HEK293T (cell line): ENCODE results near the gene GSTM5.

ENCODE experiments used
- CTCF ChIA-PET: fragments of 350-600 bp; formaldehyde crosslinking; extraction: SDS; loops from one replicate; lab custom pipeline; 2021; ENCODE audit warnings: antibody characterized with exemption, inconsistent platforms; lab: Yijun Ruan, JAX
- POLR2A ChIA-PET: fragments of 350-600 bp; formaldehyde crosslinking; extraction: SDS; loops from one replicate; lab custom pipeline; 2020; ENCODE audit warnings: antibody characterized with exemption, inconsistent platforms; lab: Yijun Ruan, JAX
- DNase-seq: peaks from one replicate; pipeline ENCODE4 v3.0.0; 2012; ENCODE audit warnings: mixed read lengths; ENCODE audit errors: extremely low spot score
- ARNT ChIP-seq: fragments of 450-650 bp; IDR thresholded peaks from 2 replicates; pipeline ENCODE4 v1.6.1; 2017; ENCODE audit warnings: mild to moderate bottlenecking
- BHLHE40 ChIP-seq: fragments of 450-650 bp; IDR thresholded peaks from 2 replicates; pipeline ENCODE4 v1.6.1; 2016; ENCODE audit warnings: mild to moderate bottlenecking, moderate library complexity, borderline replicate concordance
- CTBP1 ChIP-seq: fragments of 450-650 bp; IDR thresholded peaks from 2 replicates; pipeline ENCODE4 v1.6.1; 2016; ENCODE audit warnings: borderline replicate concordance
- ELF4 ChIP-seq: fragments of 450-650 bp; IDR thresholded peaks from 2 replicates; pipeline ENCODE4 v1.6.1; 2017; ENCODE audit warnings: antibody characterized with exemption
- FOXA1 ChIP-seq: fragments of 450-650 bp; IDR thresholded peaks from 2 replicates; pipeline ENCODE4 v1.6.1; 2016; ENCODE audit warnings: mild to moderate bottlenecking
- FOXK2 ChIP-seq: fragments of 450-650 bp; IDR thresholded peaks from 2 replicates; pipeline ENCODE4 v1.6.1; 2016; ENCODE audit warnings: mild to moderate bottlenecking
- FOXM1 ChIP-seq: fragments of 450-650 bp; IDR thresholded peaks from 2 replicates; pipeline ENCODE4 v1.6.1; 2017; ENCODE audit warnings: mild to moderate bottlenecking, borderline replicate concordance
- HDGF ChIP-seq: fragments of 450-650 bp; IDR thresholded peaks from 2 replicates; pipeline ENCODE4 v1.6.1; 2017; ENCODE audit warnings: antibody characterized with exemption, borderline replicate concordance
- L3MBTL2 ChIP-seq: fragments of 450-650 bp; conservative IDR thresholded peaks from 2 replicates; pipeline ENCODE4 v1.6.1; 2016; ENCODE audit warnings: mild to moderate bottlenecking
- LEF1 ChIP-seq: fragments of 450-650 bp; IDR thresholded peaks from 2 replicates; pipeline ENCODE4 v1.6.1; 2017; ENCODE audit warnings: mild to moderate bottlenecking, borderline replicate concordance
- NFRKB ChIP-seq: fragments of 450-650 bp; IDR thresholded peaks from 2 replicates; pipeline ENCODE4 v1.6.1; 2016; ENCODE audit warnings: mild to moderate bottlenecking, moderate library complexity
- SP1 ChIP-seq: fragments of 450-650 bp; IDR thresholded peaks from 2 replicates; pipeline ENCODE4 v1.6.1; 2017
- SUZ12 ChIP-seq: fragments of 450-650 bp; IDR thresholded peaks from 2 replicates; pipeline ENCODE4 v1.6.1; 2016; ENCODE audit warnings: mild to moderate bottlenecking
- TARDBP ChIP-seq: fragments of 450-650 bp; IDR thresholded peaks from 2 replicates; pipeline ENCODE4 v1.6.1; 2016
- ZNF384 ChIP-seq: fragments of 450-650 bp; IDR thresholded peaks from 2 replicates; pipeline ENCODE4 v1.6.1; 2016
- TF ChIP-seq, protein P1 (sequence below): fragments of 450-650 bp; IDR thresholded peaks from 2 replicates; pipeline ENCODE4 v1.6.1; 2016

Gene GSTM5

GRCh38 chr1:109725510-109725909, 13.5 kb downstream of the GSTM5 start:
- POLR2A ChIA-PET = no interaction called here
- no peak for DNase-seq
- CTCF ChIA-PET = no interaction called here
- no peak for TF ChIP-seq TARDBP
- no peak for TF ChIP-seq ZNF384
- no peak for TF ChIP-seq BHLHE40
- TF ChIP-seq CTBP1 = no peak
- no peak for TF ChIP-seq FOXA1
- no peak for TF ChIP-seq SUZ12
- TF ChIP-seq, protein P1, sequence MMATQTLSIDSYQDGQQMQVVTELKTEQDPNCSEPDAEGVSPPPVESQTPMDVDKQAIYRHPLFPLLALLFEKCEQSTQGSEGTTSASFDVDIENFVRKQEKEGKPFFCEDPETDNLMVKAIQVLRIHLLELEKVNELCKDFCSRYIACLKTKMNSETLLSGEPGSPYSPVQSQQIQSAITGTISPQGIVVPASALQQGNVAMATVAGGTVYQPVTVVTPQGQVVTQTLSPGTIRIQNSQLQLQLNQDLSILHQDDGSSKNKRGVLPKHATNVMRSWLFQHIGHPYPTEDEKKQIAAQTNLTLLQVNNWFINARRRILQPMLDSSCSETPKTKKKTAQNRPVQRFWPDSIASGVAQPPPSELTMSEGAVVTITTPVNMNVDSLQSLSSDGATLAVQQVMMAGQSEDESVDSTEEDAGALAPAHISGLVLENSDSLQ = no peak
- TF ChIP-seq HDGF = no peak
- no peak for TF ChIP-seq ELF4
- no peak for TF ChIP-seq FOXM1

GRCh38 chr1:109726007-109726406, 14.0 kb downstream of the GSTM5 start:
- DNase-seq = no peak
- POLR2A ChIA-PET = no interaction called here
- CTCF ChIA-PET = no interaction called here
- no peak for TF ChIP-seq FOXA1
- no peak for TF ChIP-seq L3MBTL2
- no peak for TF ChIP-seq ELF4
- no peak for TF ChIP-seq LEF1
- TF ChIP-seq SP1 = no peak
- no peak for TF ChIP-seq ARNT
- TF ChIP-seq NFRKB = no peak
- TF ChIP-seq SUZ12 = no peak
- TF ChIP-seq, protein P1 = no peak
- TF ChIP-seq CTBP1 = no peak
- no peak for TF ChIP-seq BHLHE40
- TF ChIP-seq FOXK2 = no peak

- CTCF ChIA-PET = no interaction called here
Measured at GRCh38 chr1:109726728-109727373, 14.8 kb downstream of the GSTM5 start.

GRCh38 chr1:109728870-109729269, 16.8 kb downstream of the GSTM5 start:
- no peak for DNase-seq
- CTCF ChIA-PET = interaction anchor here (1.1 kb wide), 1 partner anchor 89 kb away, joined by 4 read pairs; no protein-coding TSS in a partner anchor
- TF ChIP-seq LEF1 (no peak), TARDBP (no peak), HDGF (no peak), FOXA1 (no peak), ZNF384 (no peak)
- TF ChIP-seq, protein P1 = no peak
- POLR2A ChIA-PET = no interaction called here

More at GRCh38 chr1:109726728-109727373, 14.8 kb downstream of the GSTM5 start:
- DNase-seq = no peak
- TF ChIP-seq FOXM1 = no peak
- TF ChIP-seq LEF1 = no peak
- TF ChIP-seq ZNF384 = no peak
- TF ChIP-seq FOXK2 = no peak
- no peak for TF ChIP-seq SP1
- TF ChIP-seq SUZ12 = no peak
- TF ChIP-seq ELF4 = no peak
- TF ChIP-seq L3MBTL2 = no peak
- POLR2A ChIA-PET = no interaction called here

GRCh38 chr1:109730666-109731065, 18.6 kb downstream of the GSTM5 start:
- ChIA-PET CTCF (no interaction called here), POLR2A (no interaction called here)
- DNase-seq = no peak
- TF ChIP-seq TARDBP (no peak), NFRKB (no peak), BHLHE40 (no peak), SP1 (no peak)

GRCh38 chr1:109732390-109732881, 20.4 kb downstream of the GSTM5 start:
- DNase-seq = no peak
- POLR2A ChIA-PET = no interaction called here
- TF ChIP-seq LEF1 = no peak
- no peak for TF ChIP-seq CTBP1
- no peak for TF ChIP-seq ARNT
- no peak for TF ChIP-seq TARDBP
- CTCF ChIA-PET = no interaction called here

DNA sequence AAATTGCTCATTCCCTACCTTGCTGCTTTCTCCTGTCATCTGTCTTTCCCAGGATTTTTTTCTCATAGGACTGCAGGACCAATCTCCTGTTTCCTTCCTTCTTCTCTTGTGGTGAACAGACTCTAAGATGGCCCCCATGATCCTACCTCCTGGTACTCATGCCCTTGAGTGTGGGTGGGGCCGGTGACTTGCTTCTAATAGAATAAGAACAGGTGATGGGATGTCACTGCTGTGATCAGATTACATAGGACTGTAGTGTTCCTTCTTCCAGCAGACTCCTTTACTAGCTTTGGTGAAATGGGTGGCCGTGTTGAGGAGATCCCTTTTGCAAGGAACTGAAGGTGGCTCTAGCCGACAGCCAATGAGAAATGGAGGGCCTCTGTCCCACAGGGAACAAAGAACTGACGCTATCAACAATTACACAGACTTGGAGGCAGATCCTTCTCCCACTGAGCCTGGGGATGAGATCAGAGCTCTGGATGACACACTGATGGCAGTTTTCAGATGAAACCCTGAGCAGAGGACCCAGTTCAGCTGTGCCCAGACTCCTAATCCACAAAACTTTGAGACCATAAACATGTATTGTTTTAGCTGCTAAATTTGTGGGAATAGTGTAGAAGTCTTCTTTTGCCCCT, 21.3 kb downstream of the GSTM5 start:
- DNase-seq = no peak
- TF ChIP-seq BHLHE40 = no peak
- TF ChIP-seq HDGF = no peak
- ChIA-PET CTCF (no interaction called here), POLR2A (interaction anchor here (1.1 kb wide), 2 partner anchors 16 to 185 kb away, joined by 3 to 4 read pairs; partner anchors contain the start of gene GNAI3)
